Measurements from ENCODE around the gene EGFL8.
"Not testable (repeated sequence)": the region's sequence is repeated elsewhere in the genome, so short reads cannot be mapped to it uniquely, and the experiment has no call there.

EGFL8 gene

GRCh38 chr6:32198345-32198696 is 33.9 kb downstream of the EGFL8 start:
- no peak for DNase-seq

- no peak for DNase-seq
Measured at GRCh38 chr6:32198866-32199265, 34.5 kb downstream of the EGFL8 start.

- DNase-seq, result no peak
Measured at GRCh38 chr6:32200711-32201475, 36.5 kb downstream of the EGFL8 start.

GRCh38 chr6:32202186-32202585 is 37.8 kb downstream of the EGFL8 start:
- no peak for DNase-seq

- DNase-seq, result no peak
Measured at GRCh38 chr6:32203426-32204267, 39.3 kb downstream of the EGFL8 start.

GRCh38 chr6:32204268-32204715 is 39.9 kb downstream of the EGFL8 start:
- no peak for DNase-seq

- DNase-seq, result no peak
Measured at GRCh38 chr6:32208996-32209395, 44.6 kb downstream of the EGFL8 start.

GRCh38 chr6:32210191-32210601 is 45.8 kb downstream of the EGFL8 start:
- no peak for DNase-seq

- not testable (repeated sequence) for DNase-seq
Measured at GRCh38 chr6:32211432-32211831, 47.0 kb downstream of the EGFL8 start.

- DNase-seq, result no peak
Measured at GRCh38 chr6:32212076-32212760, 47.8 kb downstream of the EGFL8 start.

- no peak for DNase-seq
Measured at GRCh38 chr6:32213649-32214048, 49.3 kb downstream of the EGFL8 start.

GRCh38 chr6:32214126-32214525 is 49.7 kb downstream of the EGFL8 start:
- no peak for DNase-seq

GRCh38 chr6:32215617-32216016 is 51.2 kb downstream of the EGFL8 start:
- no peak for DNase-seq

- no peak for DNase-seq
Measured at GRCh38 chr6:32216285-32216684, 51.9 kb downstream of the EGFL8 start.

GRCh38 chr6:32216998-32217397 is 52.6 kb downstream of the EGFL8 start:
- DNase-seq, result no peak

Measured in activated effector memory CD4-positive, alpha-beta T cell treated with Interleukin-2 at 50 U/mL for 16 hours (primary cell).